GM12878 (cell line): Measurements from ENCODE around the gene ECM1. TPM values are rescaled to one million over a fixed set of nuclear protein-coding genes. Genes with fewer than 3 reads are reported as not detected.

Experiments used
- BCL11A ChIP-seq: IDR thresholded peaks from 2 replicates; pipeline ENCODE4 v1.6.1; 2011; ENCODE audit warnings: low read depth, low read length
- CBX3 ChIP-seq: fragments of 200-600 bp; sonication (generic); IDR thresholded peaks from 2 replicates; pipeline ENCODE4 v1.6.1; 2016; ENCODE audit warnings: low read depth, borderline replicate concordance
- E2F4 ChIP-seq: IDR thresholded peaks from 2 replicates; pipeline ENCODE4 v1.6.1; 2012; ENCODE audit warnings: low read depth, low read length, improper control_type of control experiment
- ETV6 ChIP-seq, 2 experiments: fragments of 450-650 bp in 1 of 2; IDR thresholded peaks in 1 of 2; conservative IDR thresholded peaks in 1 of 2; 2 replicates each; pipeline ENCODE4 v1.6.1; 2014; ENCODE audit warnings: antibody characterized with exemption in 1 of 2, borderline replicate concordance in 1 of 2, low read depth in 1 of 2, mild to moderate bottlenecking in 1 of 2, moderate library complexity in 1 of 2
- FOXK2 ChIP-seq: fragments of 450-650 bp; IDR thresholded peaks from 2 replicates; pipeline ENCODE4 v1.6.1; 2017; ENCODE audit warnings: mild to moderate bottlenecking, moderate library complexity
- GATAD2B ChIP-seq: fragments of 450-650 bp; conservative IDR thresholded peaks from 2 replicates; pipeline ENCODE4 v1.6.1; 2017; ENCODE audit warnings: low read depth, mild to moderate bottlenecking, moderate library complexity
- KAT2A ChIP-seq: conservative IDR thresholded peaks from 2 replicates; pipeline ENCODE4 v1.6.1; 2011; ENCODE audit warnings: low read depth, low read length; ENCODE audit not compliant: control insufficient read depth
- NFIC ChIP-seq: IDR thresholded peaks from 2 replicates; pipeline ENCODE4 v1.6.1; 2012; ENCODE audit warnings: low read depth, mild to moderate bottlenecking, inconsistent platforms, low read length, moderate library complexity
- NFYA ChIP-seq: IDR thresholded peaks from 2 replicates; pipeline ENCODE4 v1.6.1; 2011; ENCODE audit warnings: low read depth, mild to moderate bottlenecking, low read length, improper control_type of control experiment, borderline replicate concordance
- RAD51 ChIP-seq: fragments of 450-650 bp; IDR thresholded peaks from 2 replicates; pipeline ENCODE4 v1.6.1; 2016; ENCODE audit warnings: moderate library complexity, mild to moderate bottlenecking, inconsistent platforms
- SMAD1 ChIP-seq: fragments of 450-650 bp; IDR thresholded peaks from 2 replicates; pipeline ENCODE4 v1.6.1; 2018; ENCODE audit warnings: mild to moderate bottlenecking, low read depth; ENCODE audit not compliant: partially characterized antibody
- SMAD5 ChIP-seq: IDR thresholded peaks from 2 replicates; pipeline ENCODE4 v1.6.1; 2016; ENCODE audit warnings: antibody characterized with exemption, low read depth
- SP1 ChIP-seq: IDR thresholded peaks from one replicate; pipeline ENCODE4 v1.6.1; 2011; ENCODE audit warnings: low read depth, low read length
- STAT3 ChIP-seq: IDR thresholded peaks from 2 replicates; pipeline ENCODE4 v1.6.1; 2011; ENCODE audit warnings: low read depth, low read length, improper control_type of control experiment
- TAF1 ChIP-seq: IDR thresholded peaks from 2 replicates; pipeline ENCODE4 v1.6.1; 2011; ENCODE audit warnings: mild to moderate bottlenecking, low read depth, low read length, borderline replicate concordance
- TARDBP ChIP-seq: IDR thresholded peaks from 2 replicates; pipeline ENCODE4 v1.6.1; 2016; ENCODE audit warnings: borderline replicate concordance
- USF2 ChIP-seq: IDR thresholded peaks from 2 replicates; pipeline ENCODE4 v1.6.1; 2011; ENCODE audit warnings: low read depth, low read length, improper control_type of control experiment, borderline replicate concordance
- ZNF24 ChIP-seq: fragments of 450-650 bp; IDR thresholded peaks from 2 replicates; pipeline ENCODE4 v1.6.1; 2017; ENCODE audit warnings: antibody characterized with exemption, mild to moderate bottlenecking
- polyA plus RNA-seq, 11 experiments: library from polyadenylated mRNA; depleted of rRNA in 4 of 11; unstranded in 6 of 11; stranded (reverse) in 5 of 11; fragments of >200 nt; fragmentation: Nextera tagmentation in 4 of 11; fragmentation: Illumina TruSeq in 1 of 11; extraction: Ambion mirVana in 4 of 11; extraction: Trizol in 1 of 11; gene quantifications; 1 replicate in 1 of 11; 2 replicates in 10 of 11; pipeline versions ENCODE4 v1.2.1 to v1.2.3, GENCODE V29; 2011 to 2016; ENCODE audit warnings: inconsistent platforms in 2 of 11, missing spikeins in 2 of 11, low read depth in 1 of 11
- total RNA-seq, 4 experiments: library from RNA; depleted of rRNA in 3 of 4; stranded (reverse); fragments of >200 nt in 3 of 4; fragmentation: Illumina TruSeq in 1 of 4; extraction: Trizol in 1 of 4; gene quantifications; 2 replicates each; pipeline versions ENCODE4 v1.2.1 to v1.2.3, GENCODE V29; 2013 to 2021
- TF ChIP-seq, protein P1 (sequence below): IDR thresholded peaks from 2 replicates; pipeline ENCODE4 v1.6.1; 2012; ENCODE audit warnings: improper control_type of control experiment, low read depth, low read length; ENCODE audit not compliant: insufficient replicate concordance
- TF ChIP-seq, protein P2 (sequence below): fragments of 450-650 bp; IDR thresholded peaks from 2 replicates; pipeline ENCODE4 v1.6.1; 2017; ENCODE audit warnings: antibody characterized with exemption, mild to moderate bottlenecking, moderate library complexity

The ECM1 gene
- total and polyA plus RNA-seq, 10 of the 15 experiments (the other 5 are each of a cell fraction or from before 2014, with no cell fraction given): 0.06 to 1.3 (median 0.60) TPM

DNA sequence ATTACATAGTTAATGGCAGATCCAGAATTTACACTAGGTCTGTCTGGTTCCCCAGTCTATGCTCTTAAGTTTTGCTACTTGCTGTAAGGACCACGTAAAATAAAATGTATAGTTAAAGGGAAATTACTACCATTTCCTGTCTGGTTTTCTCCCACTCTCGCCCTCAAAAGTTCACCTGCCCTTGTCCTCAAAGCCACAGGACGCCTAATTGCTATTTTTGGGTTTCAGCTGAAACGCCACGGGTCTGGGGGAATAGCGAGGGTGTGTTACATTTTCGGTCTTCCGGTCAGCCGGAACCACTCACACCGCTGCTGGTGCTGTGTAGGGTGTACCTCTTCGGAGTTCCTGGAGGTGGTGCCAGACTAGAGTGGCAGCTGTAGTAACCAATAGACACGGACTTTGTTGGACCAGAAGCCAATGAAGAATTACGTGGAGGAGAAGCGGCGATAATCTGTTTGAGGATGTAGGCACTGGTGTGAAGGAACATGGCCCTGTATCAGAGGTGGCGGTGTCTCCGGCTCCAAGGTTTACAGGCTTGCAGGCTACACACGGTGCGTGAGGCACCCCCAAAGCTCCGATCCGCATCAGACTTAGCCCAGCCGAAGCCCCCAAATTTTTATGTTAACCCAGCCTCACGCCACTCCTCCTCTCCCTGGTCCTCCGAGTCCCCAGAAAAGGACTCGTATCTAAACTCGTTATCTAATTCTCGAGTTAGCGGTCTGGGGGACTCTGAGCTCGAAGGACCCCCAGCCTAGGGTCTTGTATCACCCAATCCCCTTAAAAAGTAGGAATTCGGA, 20.7 kb upstream of the ECM1 start, which contains the start of gene TARS2 (continued):
- TF ChIP-seq ETV6 (conservative IDR thresholded peaks at IDR 0.05 in 1 of 2, IDR thresholded peaks at IDR 0.05 in 1 of 2; ENCODE audit: borderline replicate concordance in 1 of 2, low read depth in 1 of 2) (peak in 1 of 2 experiments; percentile 70; a peak in 2 of 4 replicates), TAF1 (peak; percentile 87), TARDBP (peak; percentile 60; the same call in 1 of the 2 replicates), SMAD5 (peak; percentile 84; the same call in 1 of the 2 replicates), SMAD1 (no peak), SP1 (peak; percentile 99), CBX3 (no peak), ZNF24 (no peak), NFYA (peak; percentile 77), BCL11A (peak; percentile 62; the same call in 1 of the 2 replicates), NFIC (0 out of 2 replicates have a peak, but pooled peaks have one; percentile 56), USF2 (no peak), KAT2A (no peak), E2F4 (no peak), RAD51 (0 out of 2 replicates have a peak, but pooled peaks have one; percentile 14), GATAD2B (peak; percentile 23; the same call in 1 of the 2 replicates), STAT3 (no peak), FOXK2 (peak; percentile 79)
- TF ChIP-seq, protein P1, sequence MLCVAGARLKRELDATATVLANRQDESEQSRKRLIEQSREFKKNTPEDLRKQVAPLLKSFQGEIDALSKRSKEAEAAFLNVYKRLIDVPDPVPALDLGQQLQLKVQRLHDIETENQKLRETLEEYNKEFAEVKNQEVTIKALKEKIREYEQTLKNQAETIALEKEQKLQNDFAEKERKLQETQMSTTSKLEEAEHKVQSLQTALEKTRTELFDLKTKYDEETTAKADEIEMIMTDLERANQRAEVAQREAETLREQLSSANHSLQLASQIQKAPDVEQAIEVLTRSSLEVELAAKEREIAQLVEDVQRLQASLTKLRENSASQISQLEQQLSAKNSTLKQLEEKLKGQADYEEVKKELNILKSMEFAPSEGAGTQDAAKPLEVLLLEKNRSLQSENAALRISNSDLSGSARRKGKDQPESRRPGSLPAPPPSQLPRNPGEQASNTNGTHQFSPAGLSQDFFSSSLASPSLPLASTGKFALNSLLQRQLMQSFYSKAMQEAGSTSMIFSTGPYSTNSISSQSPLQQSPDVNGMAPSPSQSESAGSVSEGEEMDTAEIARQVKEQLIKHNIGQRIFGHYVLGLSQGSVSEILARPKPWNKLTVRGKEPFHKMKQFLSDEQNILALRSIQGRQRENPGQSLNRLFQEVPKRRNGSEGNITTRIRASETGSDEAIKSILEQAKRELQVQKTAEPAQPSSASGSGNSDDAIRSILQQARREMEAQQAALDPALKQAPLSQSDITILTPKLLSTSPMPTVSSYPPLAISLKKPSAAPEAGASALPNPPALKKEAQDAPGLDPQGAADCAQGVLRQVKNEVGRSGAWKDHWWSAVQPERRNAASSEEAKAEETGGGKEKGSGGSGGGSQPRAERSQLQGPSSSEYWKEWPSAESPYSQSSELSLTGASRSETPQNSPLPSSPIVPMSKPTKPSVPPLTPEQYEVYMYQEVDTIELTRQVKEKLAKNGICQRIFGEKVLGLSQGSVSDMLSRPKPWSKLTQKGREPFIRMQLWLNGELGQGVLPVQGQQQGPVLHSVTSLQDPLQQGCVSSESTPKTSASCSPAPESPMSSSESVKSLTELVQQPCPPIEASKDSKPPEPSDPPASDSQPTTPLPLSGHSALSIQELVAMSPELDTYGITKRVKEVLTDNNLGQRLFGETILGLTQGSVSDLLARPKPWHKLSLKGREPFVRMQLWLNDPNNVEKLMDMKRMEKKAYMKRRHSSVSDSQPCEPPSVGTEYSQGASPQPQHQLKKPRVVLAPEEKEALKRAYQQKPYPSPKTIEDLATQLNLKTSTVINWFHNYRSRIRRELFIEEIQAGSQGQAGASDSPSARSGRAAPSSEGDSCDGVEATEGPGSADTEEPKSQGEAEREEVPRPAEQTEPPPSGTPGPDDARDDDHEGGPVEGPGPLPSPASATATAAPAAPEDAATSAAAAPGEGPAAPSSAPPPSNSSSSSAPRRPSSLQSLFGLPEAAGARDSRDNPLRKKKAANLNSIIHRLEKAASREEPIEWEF: no peak
- TF ChIP-seq, protein P2, sequence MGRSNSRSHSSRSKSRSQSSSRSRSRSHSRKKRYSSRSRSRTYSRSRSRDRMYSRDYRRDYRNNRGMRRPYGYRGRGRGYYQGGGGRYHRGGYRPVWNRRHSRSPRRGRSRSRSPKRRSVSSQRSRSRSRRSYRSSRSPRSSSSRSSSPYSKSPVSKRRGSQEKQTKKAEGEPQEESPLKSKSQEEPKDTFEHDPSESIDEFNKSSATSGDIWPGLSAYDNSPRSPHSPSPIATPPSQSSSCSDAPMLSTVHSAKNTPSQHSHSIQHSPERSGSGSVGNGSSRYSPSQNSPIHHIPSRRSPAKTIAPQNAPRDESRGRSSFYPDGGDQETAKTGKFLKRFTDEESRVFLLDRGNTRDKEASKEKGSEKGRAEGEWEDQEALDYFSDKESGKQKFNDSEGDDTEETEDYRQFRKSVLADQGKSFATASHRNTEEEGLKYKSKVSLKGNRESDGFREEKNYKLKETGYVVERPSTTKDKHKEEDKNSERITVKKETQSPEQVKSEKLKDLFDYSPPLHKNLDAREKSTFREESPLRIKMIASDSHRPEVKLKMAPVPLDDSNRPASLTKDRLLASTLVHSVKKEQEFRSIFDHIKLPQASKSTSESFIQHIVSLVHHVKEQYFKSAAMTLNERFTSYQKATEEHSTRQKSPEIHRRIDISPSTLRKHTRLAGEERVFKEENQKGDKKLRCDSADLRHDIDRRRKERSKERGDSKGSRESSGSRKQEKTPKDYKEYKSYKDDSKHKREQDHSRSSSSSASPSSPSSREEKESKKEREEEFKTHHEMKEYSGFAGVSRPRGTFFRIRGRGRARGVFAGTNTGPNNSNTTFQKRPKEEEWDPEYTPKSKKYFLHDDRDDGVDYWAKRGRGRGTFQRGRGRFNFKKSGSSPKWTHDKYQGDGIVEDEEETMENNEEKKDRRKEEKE: no peak
